GM19025 (cell line): ENCODE data around the gene NOTUM.

Source experiments
- ATAC-seq: cut with Tn5 transposase; IDR thresholded peaks from one replicate; pipeline ENCODE4 v1.9.1; 2021; ENCODE audit warnings: mild to moderate bottlenecking, low read depth, moderate library complexity; ENCODE audit not compliant: unreplicated experiment

Gene NOTUM

GRCh38 chr17:81940538-81941483 is 20.2 kb downstream of the NOTUM start:
- ATAC-seq, result no peak

GRCh38 chr17:81939881-81940385 is 21.1 kb downstream of the NOTUM start:
- ATAC-seq, result no peak

- no peak for ATAC-seq
Observed at GRCh38 chr17:81939218-81939617, 21.8 kb downstream of the NOTUM start.

GRCh38 chr17:81935709-81936084 is 25.3 kb downstream of the NOTUM start:
- no peak for ATAC-seq

GRCh38 chr17:81934850-81935708 is 25.9 kb downstream of the NOTUM start:
- no peak for ATAC-seq

GRCh38 chr17:81934098-81934757 is 26.8 kb downstream of the NOTUM start:
- no peak for ATAC-seq

- no peak for ATAC-seq
Observed at GRCh38 chr17:81933178-81933699, 27.7 kb downstream of the NOTUM start.

- ATAC-seq, result no peak
Observed at GRCh38 chr17:81932333-81932983, 28.5 kb downstream of the NOTUM start.

GRCh38 chr17:81931557-81932332 is 29.2 kb downstream of the NOTUM start:
- ATAC-seq, result no peak

- ATAC-seq, result no peak
Observed at GRCh38 chr17:81931189-81931556, 29.8 kb downstream of the NOTUM start.

GRCh38 chr17:81930142-81931125 is 30.6 kb downstream of the NOTUM start:
- ATAC-seq, result no peak

GRCh38 chr17:81929253-81930141 is 31.5 kb downstream of the NOTUM start:
- ATAC-seq, result no peak

GRCh38 chr17:81928544-81929252 is 32.3 kb downstream of the NOTUM start:
- ATAC-seq, result no peak

GRCh38 chr17:81927653-81928543 is 33.1 kb downstream of the NOTUM start, which contains the start of gene MAFG:
Gene MAFG (minus strand): TSS chr17:81927735. CDS start chr17:81923185, 4,550 bp downstream.
- ATAC-seq, result peak; percentile 71

GRCh38 chr17:81927152-81927652 is 33.8 kb downstream of the NOTUM start:
- ATAC-seq, result peak; percentile 14
